ENCODE measurements around the gene HCN4. TPM values are rescaled to one million over a fixed set of nuclear protein-coding genes. Genes with fewer than 3 reads are reported as not detected.

The HCN4 gene
- total RNA-seq, 3 donors from 2014 or later (not counting 1 experiment from before 2014, with no cell fraction given): not detected

DNA sequence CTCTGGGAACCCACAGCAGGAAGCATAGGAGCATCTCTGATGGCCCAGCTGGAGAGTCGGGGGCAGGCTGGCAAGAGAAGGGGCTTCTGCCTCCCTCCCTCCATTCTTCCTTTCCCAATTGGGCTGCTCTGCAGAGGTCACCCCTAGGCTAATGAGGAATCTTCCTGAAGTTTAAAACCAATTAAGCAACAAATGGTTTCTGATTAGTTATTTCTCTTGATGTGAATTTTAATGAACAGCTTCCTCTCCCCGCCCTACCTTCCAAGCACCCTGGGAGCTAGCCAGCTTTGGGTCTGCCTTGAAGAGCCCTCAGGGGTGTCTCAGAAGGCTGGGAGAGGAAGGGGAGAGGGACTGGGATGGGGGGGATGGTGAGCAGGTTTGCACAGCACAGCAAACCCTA lies 24.6 kb upstream of the HCN4 start:
- Histone ChIP-seq H3K27ac (ENCODE audit: low read length) (no peak overlapping the region), H3K27me3 (ENCODE audit: control insufficient read depth, insufficient read depth, low read length) (no peaks in the 10 kb centered on the region), H3K36me3 (ENCODE audit: control insufficient read depth, insufficient read depth, low read length) (no peaks in the 10 kb centered on the region), H3K9me3 (ENCODE audit: control insufficient read depth, insufficient read depth, low read length) (no peaks in the 10 kb centered on the region), H3K4me3 (ENCODE audit: low read length) (no peak overlapping the region), H3K4me1 (ENCODE audit: control insufficient read depth, insufficient read depth, low read length) (no peaks in the 10 kb centered on the region)
- no peaks in the 10 kb centered on the region for H3K9me3 Mint-ChIP-seq
- H3K4me3 Mint-ChIP-seq: no peak overlapping the region
- H3K4me1 Mint-ChIP-seq: no peaks in the 10 kb centered on the region
- no peak for DNase-seq
- H3K27me3 Mint-ChIP-seq (ENCODE audit: low read depth in 2 of 2): peaks cover 10 to 19% of the 10 kb centered on the region in 2 donors
- 88% methylated on average over 1 of the region's 2 CpGs for WGBS (ENCODE audit: insufficient coverage)
- H3K27ac Mint-ChIP-seq: no peak overlapping the region
- no peak for ATAC-seq
- H3K36me3 Mint-ChIP-seq: no peaks in the 10 kb centered on the region
- TF ChIP-seq CTCF (IDR thresholded peaks at IDR 0.05): no peak
- intact Hi-C loops (cut with micrococcal nuclease): no loop called here

GRCh38 chr15:73392025-73392424 lies 23.3 kb upstream of the HCN4 start:
- no peak overlapping the region for H3K27ac Mint-ChIP-seq
- intact Hi-C loops (cut with micrococcal nuclease): no loop called here
- Histone ChIP-seq H3K4me1 (ENCODE audit: control insufficient read depth, insufficient read depth, low read length) (no peaks in the 10 kb centered on the region), H3K27me3 (ENCODE audit: control insufficient read depth, insufficient read depth, low read length) (no peaks in the 10 kb centered on the region), H3K36me3 (ENCODE audit: control insufficient read depth, insufficient read depth, low read length) (no peaks in the 10 kb centered on the region), H3K4me3 (ENCODE audit: low read length) (no peak overlapping the region), H3K9me3 (ENCODE audit: control insufficient read depth, insufficient read depth, low read length) (no peaks in the 10 kb centered on the region), H3K27ac (ENCODE audit: low read length) (no peak overlapping the region)
- H3K27me3 Mint-ChIP-seq (ENCODE audit: low read depth in 2 of 2): peaks cover 10 to 19% of the 10 kb centered on the region in 2 donors
- no peak for ATAC-seq
- no peak overlapping the region for H3K4me3 Mint-ChIP-seq
- H3K4me1 Mint-ChIP-seq: no peaks in the 10 kb centered on the region
- no peak for TF ChIP-seq CTCF (IDR thresholded peaks at IDR 0.05)
- H3K36me3 Mint-ChIP-seq: no peaks in the 10 kb centered on the region
- no peaks in the 10 kb centered on the region for H3K9me3 Mint-ChIP-seq
- 77% methylated on average over 2 of the region's 2 CpGs for WGBS (ENCODE audit: insufficient coverage)
- DNase-seq: no peak

- Histone ChIP-seq H3K4me1 (ENCODE audit: control insufficient read depth, insufficient read depth, low read length) (no peaks in the 10 kb centered on the region), H3K36me3 (ENCODE audit: control insufficient read depth, insufficient read depth, low read length) (no peaks in the 10 kb centered on the region), H3K4me3 (ENCODE audit: low read length) (no peak overlapping the region), H3K27ac (ENCODE audit: low read length) (no peak overlapping the region), H3K27me3 (ENCODE audit: control insufficient read depth, insufficient read depth, low read length) (no peaks in the 10 kb centered on the region), H3K9me3 (ENCODE audit: control insufficient read depth, insufficient read depth, low read length) (no peaks in the 10 kb centered on the region)
- Mint-ChIP-seq H3K9me3 (no peaks in the 10 kb centered on the region), H3K36me3 (no peaks in the 10 kb centered on the region), H3K4me3 (no peak overlapping the region), H3K4me1 (no peaks in the 10 kb centered on the region), H3K27me3 (ENCODE audit: low read depth in 2 of 2) (peaks cover 10 to 19% of the 10 kb centered on the region in 2 donors), H3K27ac (no peak overlapping the region)
- WGBS (ENCODE audit: insufficient coverage): 72% methylated on average over 7 of the region's 7 CpGs
- no peak for TF ChIP-seq CTCF (IDR thresholded peaks at IDR 0.05)
- intact Hi-C loops (cut with micrococcal nuclease): no loop called here
- DNase-seq: no peak
- no peak for ATAC-seq
Observed at GRCh38 chr15:73391128-73391872, 22.5 kb upstream of the HCN4 start.

Data from natural killer cell (primary cell).